ENCODE results near the gene TLR3. TPM values are rescaled to one million over a fixed set of nuclear protein-coding genes. Genes with fewer than 3 reads are reported as not detected.

The TLR3 gene
- total and polyA plus RNA-seq, 4 donors: 3.2 to 15.1 (median 10.2) TPM

DNA sequence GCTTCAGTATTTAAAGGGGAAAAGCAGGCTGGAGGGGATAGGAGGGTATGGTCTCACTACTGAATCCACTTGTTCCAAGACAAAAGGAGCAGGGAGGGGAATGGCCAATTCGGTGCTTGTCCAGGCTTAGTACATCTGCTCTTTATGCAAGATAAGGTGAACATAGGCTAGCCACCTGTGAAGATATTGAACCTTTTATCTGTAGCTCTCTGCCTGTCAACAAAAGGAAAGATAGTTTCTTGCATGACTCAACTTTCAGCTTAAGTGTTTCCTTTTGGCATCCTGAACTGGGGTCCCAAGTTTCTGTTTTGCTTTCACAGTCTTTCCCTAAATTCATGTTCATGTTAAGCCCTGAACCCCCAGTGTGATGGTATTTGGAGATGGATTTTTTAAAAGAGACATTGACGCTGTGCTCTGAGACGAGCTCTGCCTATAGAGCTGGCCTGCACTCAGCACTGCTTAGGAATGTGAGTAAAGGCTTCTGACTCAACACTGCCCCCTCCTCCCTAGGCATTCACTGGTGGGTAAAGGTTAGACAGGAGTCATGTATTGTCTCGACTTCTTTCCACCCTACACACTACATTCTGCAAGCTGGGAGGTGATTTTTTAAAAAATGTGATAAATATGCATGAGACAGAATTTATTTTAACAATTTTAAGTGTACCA, 63.8 kb downstream of the TLR3 start:
- Histone ChIP-seq H3K9ac (ENCODE audit: insufficient read depth in 1 of 2, low read length in 2 of 2) (no peak overlapping the region), H3K4me1 (ENCODE audit: control insufficient read depth in 5 of 5, insufficient read depth in 5 of 5, low read length in 5 of 5) (peaks cover 0 to 3% (median 0%) of the 10 kb centered on the region in 5 donors), H3K9me3 (ENCODE audit: control insufficient read depth in 4 of 4, insufficient read depth in 3 of 4, low read length in 3 of 4) (no peaks in the 10 kb centered on the region), H3K4me3 (no peak overlapping the region), H3K27ac (ENCODE audit: low read depth in 1 of 2, low read length in 1 of 2) (no peak overlapping the region), H3K27me3 (ENCODE audit: control insufficient read depth in 3 of 3, insufficient read depth in 3 of 3, low read length in 2 of 3) (no peaks in the 10 kb centered on the region), H3K36me3 (ENCODE audit: control insufficient read depth in 4 of 4, insufficient read depth in 4 of 4, low read length in 4 of 4) (no peaks in the 10 kb centered on the region)
- DNase-seq (peak; percentile 45 to 52 (median 45)), ATAC-seq (ENCODE audit: insufficient read depth, low FRiP score) (no peak)
- TF ChIP-seq, protein P1, sequence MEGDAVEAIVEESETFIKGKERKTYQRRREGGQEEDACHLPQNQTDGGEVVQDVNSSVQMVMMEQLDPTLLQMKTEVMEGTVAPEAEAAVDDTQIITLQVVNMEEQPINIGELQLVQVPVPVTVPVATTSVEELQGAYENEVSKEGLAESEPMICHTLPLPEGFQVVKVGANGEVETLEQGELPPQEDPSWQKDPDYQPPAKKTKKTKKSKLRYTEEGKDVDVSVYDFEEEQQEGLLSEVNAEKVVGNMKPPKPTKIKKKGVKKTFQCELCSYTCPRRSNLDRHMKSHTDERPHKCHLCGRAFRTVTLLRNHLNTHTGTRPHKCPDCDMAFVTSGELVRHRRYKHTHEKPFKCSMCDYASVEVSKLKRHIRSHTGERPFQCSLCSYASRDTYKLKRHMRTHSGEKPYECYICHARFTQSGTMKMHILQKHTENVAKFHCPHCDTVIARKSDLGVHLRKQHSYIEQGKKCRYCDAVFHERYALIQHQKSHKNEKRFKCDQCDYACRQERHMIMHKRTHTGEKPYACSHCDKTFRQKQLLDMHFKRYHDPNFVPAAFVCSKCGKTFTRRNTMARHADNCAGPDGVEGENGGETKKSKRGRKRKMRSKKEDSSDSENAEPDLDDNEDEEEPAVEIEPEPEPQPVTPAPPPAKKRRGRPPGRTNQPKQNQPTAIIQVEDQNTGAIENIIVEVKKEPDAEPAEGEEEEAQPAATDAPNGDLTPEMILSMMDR (IDR thresholded peaks at IDR 0.05; ENCODE audit: control extremely low read depth, extremely low read depth): no peak
- 29 to 66% methylated on average over 4 of the region's 4 CpGs for WGBS, 2 donors

DNA sequence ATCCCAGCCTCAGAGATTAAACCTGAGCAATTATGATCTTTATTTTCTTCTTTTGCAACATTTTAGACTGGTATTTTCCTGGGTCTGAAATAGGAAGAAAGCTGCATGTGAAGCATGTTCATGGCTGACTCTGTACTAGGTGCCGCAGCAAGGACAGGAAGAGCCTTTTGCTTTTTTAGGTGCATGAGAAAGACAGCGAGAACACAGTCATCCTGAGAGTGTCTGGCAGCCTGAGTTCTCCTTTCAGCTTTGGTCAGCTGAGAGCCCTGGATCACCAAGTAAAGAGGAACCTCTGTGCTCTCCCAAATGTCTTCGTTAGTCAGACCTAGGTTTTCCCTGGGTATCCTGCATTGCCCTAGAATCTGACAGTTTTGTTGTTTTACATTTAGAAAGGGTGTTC, 65.3 kb downstream of the TLR3 start:
- Histone ChIP-seq H3K36me3 (ENCODE audit: control insufficient read depth in 4 of 4, insufficient read depth in 4 of 4, low read length in 4 of 4) (no peaks in the 10 kb centered on the region), H3K9ac (ENCODE audit: insufficient read depth in 1 of 2, low read length in 2 of 2) (no peak overlapping the region), H3K9me3 (ENCODE audit: control insufficient read depth in 4 of 4, insufficient read depth in 3 of 4, low read length in 3 of 4) (no peaks in the 10 kb centered on the region), H3K4me3 (no peak overlapping the region), H3K4me1 (ENCODE audit: control insufficient read depth in 5 of 5, insufficient read depth in 5 of 5, low read length in 5 of 5) (peaks cover 0 to 3% (median 0%) of the 10 kb centered on the region in 5 donors), H3K27ac (ENCODE audit: low read depth in 1 of 2, low read length in 1 of 2) (no peak overlapping the region), H3K27me3 (ENCODE audit: control insufficient read depth in 3 of 3, insufficient read depth in 3 of 3, low read length in 2 of 3) (no peaks in the 10 kb centered on the region)
- DNase-seq: no peak
- 65 to 77% methylated on average over 3 of the region's 3 CpGs for WGBS, 2 donors
- TF ChIP-seq, protein P1 (IDR thresholded peaks at IDR 0.05; ENCODE audit: control extremely low read depth, extremely low read depth): no peak
- ATAC-seq (ENCODE audit: insufficient read depth, low FRiP score): no peak

DNA sequence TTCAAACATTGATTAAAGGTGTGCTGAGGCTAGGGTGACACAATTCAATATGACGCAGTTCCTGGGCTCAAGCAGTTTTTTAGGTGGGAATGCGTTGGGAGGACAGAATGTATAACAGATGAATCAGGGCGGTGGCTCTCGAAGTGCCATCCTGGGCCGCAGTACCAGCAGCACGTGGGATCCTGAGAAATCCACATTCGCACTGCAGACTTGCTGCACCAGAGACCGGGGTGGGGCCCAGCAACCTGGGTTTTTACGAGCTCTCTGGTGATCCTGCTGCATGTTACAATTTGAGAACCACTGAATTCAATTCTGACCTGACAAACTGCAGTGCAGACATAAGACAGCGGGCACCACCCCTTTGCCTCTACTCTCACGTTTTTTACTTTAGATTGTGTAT, 65.9 kb downstream of the TLR3 start:
- 94 to 95% methylated on average over 11 of the region's 11 CpGs for WGBS, 2 donors
- peaks cover 0 to 3% (median 0%) of the 10 kb centered on the region in 5 donors for H3K4me1 ChIP-seq (ENCODE audit: control insufficient read depth in 5 of 5, insufficient read depth in 5 of 5, low read length in 5 of 5)

More for the DNA sequence above, 65.9 kb downstream of the TLR3 start:
- Histone ChIP-seq H3K9ac (ENCODE audit: insufficient read depth in 1 of 2, low read length in 2 of 2) (no peak overlapping the region), H3K4me3 (no peak overlapping the region), H3K9me3 (ENCODE audit: control insufficient read depth in 4 of 4, insufficient read depth in 3 of 4, low read length in 3 of 4) (no peaks in the 10 kb centered on the region), H3K27ac (ENCODE audit: low read depth in 1 of 2, low read length in 1 of 2) (no peak overlapping the region), H3K36me3 (ENCODE audit: control insufficient read depth in 4 of 4, insufficient read depth in 4 of 4, low read length in 4 of 4) (no peaks in the 10 kb centered on the region), H3K27me3 (ENCODE audit: control insufficient read depth in 3 of 3, insufficient read depth in 3 of 3, low read length in 2 of 3) (no peaks in the 10 kb centered on the region)
- ATAC-seq (ENCODE audit: insufficient read depth, low FRiP score): no peak
- no peak for DNase-seq
- TF ChIP-seq, protein P1 (IDR thresholded peaks at IDR 0.05; ENCODE audit: control extremely low read depth, extremely low read depth): no peak

All from lung (tissue), 12 donors.